K562 (cell line): ENCODE data around the gene MYO15A. TPM values are rescaled to one million over a fixed set of nuclear protein-coding genes. Genes with fewer than 3 reads are reported as not detected.

Experiments
- ATAC-seq: fragments of 200-7000 bp; cut with Tn5 transposase; 3 replicates; pipeline ENCODE4 v1.9.1; 2020; ENCODE audit warnings: moderate library complexity
- BruUV-seq: library from RNA; stranded (reverse); fragments of 400-500 nt; replicated peaks from 2 replicates; lab custom pipeline; 2021; lab: Mats Ljungman, UMichigan
- CTCF ChIA-PET: fragments of 300-600 bp; formaldehyde crosslinking; extraction: SDS; loops from one replicate; lab custom pipeline; 2021; ENCODE audit warnings: low intra/inter-chr PET ratio; lab: Yijun Ruan, JAX
- POLR2A ChIA-PET: fragments of 300-600, 350-650 bp; sonication (Branson Sonifier 250); formaldehyde crosslinking; extraction: SDS; loops from one replicate; lab custom pipeline; 2021; ENCODE audit warnings: antibody characterized with exemption, inconsistent platforms; lab: Yijun Ruan, JAX
- DNase-seq, 4 experiments: peaks; one replicate each; pipeline versions ENCODE4 v3.0.0 to v3.0.0-alpha.2; 2011 to 2018; ENCODE audit warnings: low spot score in 3 of 4, mixed read lengths in 3 of 4; ENCODE audit errors: extremely low read depth in 1 of 4
- FAIRE-seq: peaks from 2 replicates; lab custom pipeline; 2011; peaks lifted over from hg19 to GRCh38; lab: Jason Lieb, UNC
- H2AFZ ChIP-seq: 2 replicates; pipeline ENCODE4 v1.6.0; 2011; ENCODE audit warnings: low read depth, low read length, control low read depth, inconsistent platforms
- H3K27ac ChIP-seq: fragments of 200-600 bp; 3 replicates; pipeline ENCODE4 v1.8.0; 2011; ENCODE audit warnings: low read depth, mild to moderate bottlenecking, control low read depth, inconsistent platforms, low read length, moderate library complexity, mixed read lengths; ENCODE audit errors: extremely low read depth
- H3K27me3 ChIP-seq, 2 experiments: fragments of 300-600 bp in 1 of 2; 2 replicates in 1 of 2; 3 replicates in 1 of 2; pipeline versions ENCODE4 v1.6.0 to v1.8.0; 2011; ENCODE audit warnings: inconsistent platforms in 2 of 2, low read length in 2 of 2, mild to moderate bottlenecking in 1 of 2, mixed read lengths in 1 of 2, moderate library complexity in 1 of 2; ENCODE audit not compliant: control insufficient read depth in 2 of 2, insufficient read depth in 2 of 2
- H3K36me3 ChIP-seq: fragments of 300-600 bp; 3 replicates; pipeline ENCODE4 v1.8.0; 2011; ENCODE audit warnings: mild to moderate bottlenecking, low read length, inconsistent platforms; ENCODE audit not compliant: control insufficient read depth, insufficient read depth
- H3K4me1 ChIP-seq, 2 experiments: fragments of 200-600 bp in 1 of 2; replicated peaks in 1 of 2; 2 replicates in 1 of 2; 3 replicates in 1 of 2; pipeline versions ENCODE4 v1.5.1 to v1.8.0; 2011; ENCODE audit warnings: inconsistent platforms in 2 of 2, low read length in 2 of 2, mild to moderate bottlenecking in 1 of 2, mixed read lengths in 1 of 2, moderate library complexity in 1 of 2; ENCODE audit not compliant: control insufficient read depth in 2 of 2, insufficient read depth in 2 of 2
- H3K4me2 ChIP-seq: 2 replicates; pipeline ENCODE4 v1.6.1; 2011; ENCODE audit warnings: low read length, control low read depth, inconsistent platforms, mixed read lengths; ENCODE audit not compliant: insufficient read depth
- H3K4me3 ChIP-seq: fragments of 200-600 bp; sonication (generic), shearing (Covaris generic); 2 replicates; pipeline ENCODE4 v1.5.1; 2016; ENCODE audit warnings: control low read depth, inconsistent platforms
- H3K79me2 ChIP-seq: fragments of 200-600 bp; 3 replicates; pipeline ENCODE4 v1.8.0; 2011; ENCODE audit warnings: low read length, inconsistent platforms; ENCODE audit not compliant: control insufficient read depth, insufficient read depth
- H3K9ac ChIP-seq, 2 experiments: 2 replicates each; pipeline versions ENCODE4 v1.6.0 to v1.6.1; 2011; ENCODE audit warnings: low read depth in 2 of 2, low read length in 2 of 2, control low read depth in 1 of 2, inconsistent platforms in 1 of 2, mild to moderate bottlenecking in 1 of 2, mixed read lengths in 1 of 2; ENCODE audit not compliant: insufficient read depth in 1 of 2
- H3K9me1 ChIP-seq: one replicate; pipeline ENCODE4 v1.6.0; 2011; ENCODE audit warnings: inconsistent platforms, mild to moderate bottlenecking, low read length, moderate library complexity; ENCODE audit not compliant: control insufficient read depth, insufficient read depth
- H3K9me3 ChIP-seq: replicated peaks from 2 replicates; pipeline ENCODE4 v1.5.1; 2011; ENCODE audit warnings: low read depth, low read length, inconsistent platforms; ENCODE audit not compliant: control insufficient read depth, insufficient read depth
- H4K20me1 ChIP-seq: replicated peaks from 2 replicates; pipeline ENCODE4 v1.6.1; 2011; ENCODE audit warnings: low read length, inconsistent platforms, mixed read lengths; ENCODE audit not compliant: control insufficient read depth, insufficient read depth
- FOXA1 ChIP-seq: fragments of 450-650 bp; IDR thresholded peaks from 2 replicates; pipeline ENCODE4 v1.6.1; 2016; ENCODE audit warnings: mild to moderate bottlenecking, borderline replicate concordance
- LEF1 ChIP-seq: fragments of 450-650 bp; IDR thresholded peaks from 2 replicates; pipeline ENCODE4 v1.6.1; 2016; ENCODE audit warnings: mild to moderate bottlenecking
- SMAD4 ChIP-seq: fragments of 250-450 bp; sonication (Bioruptor Pico); conservative IDR thresholded peaks from 2 replicates; pipeline ENCODE4 v1.8.0; 2021; ENCODE audit warnings: inconsistent platforms, mild to moderate bottlenecking, moderate library complexity
- ZNF174 ChIP-seq: fragments of 250-450 bp; sonication (Bioruptor Pico); IDR thresholded peaks from 2 replicates; pipeline ENCODE4 v1.4.0; 2020; ENCODE audit warnings: mild to moderate bottlenecking
- WGBS: fragments of 100-300 bp; shearing (Covaris generic); methylation state at CpG from one replicate; pipeline ENCODE4 v1.1.6; 2016; ENCODE audit warnings: low coverage, mixed read lengths; ENCODE audit not compliant: insufficient coverage; ENCODE audit errors: missing lambda C conversion rate; 5-methylcytosine and 5-hydroxymethylcytosine counted together
- in situ Hi-C: fragments of 300-500 bp; cut with MboI; formaldehyde crosslinking; loops from 4 replicates; pipeline ENCODE4 v1.15.0; 2018; ENCODE audit warnings: inconsistent platforms, mixed read lengths
- intact Hi-C: fragments of 100-400 bp; cut with micrococcal nuclease; formaldehyde crosslinking; loops from 2 replicates; pipeline ENCODE4 v1.14.2; 2022
- polyA plus RNA-seq, 8 experiments: library from polyadenylated mRNA; depleted of rRNA in 4 of 8; stranded (reverse) in 5 of 8; unstranded in 3 of 8; fragments of >200 nt; fragmentation: Nextera tagmentation in 2 of 8; fragmentation: Illumina TruSeq in 1 of 8; extraction: Ambion mirVana in 2 of 8; extraction: Trizol in 1 of 8; gene quantifications; 2 replicates each; pipeline versions ENCODE4 v1.2.1 to v1.2.3, GENCODE V29; 2011 to 2014; ENCODE audit warnings: inconsistent platforms in 1 of 8, missing spikeins in 1 of 8
- total RNA-seq, 7 experiments: library from RNA; depleted of rRNA in 6 of 7; stranded (reverse); fragments of >200 nt in 6 of 7; fragmentation: Illumina TruSeq in 2 of 7; extraction: Trizol in 2 of 7; gene quantifications; 2 replicates each; pipeline versions ENCODE4 v1.2.1 to v1.2.3, GENCODE V29; 2011 to 2021; ENCODE audit warnings: low replicate concordance in 1 of 7
- TF ChIP-seq, protein P1 (sequence below): sonication (generic); formaldehyde crosslinking; IDR thresholded peaks from 2 replicates; pipeline ENCODE4 v1.8.0; 2023; ENCODE audit warnings: mild to moderate bottlenecking, missing genetic modification reagents
- TF ChIP-seq, protein P2 (sequence below): fragments of 450-650 bp; IDR thresholded peaks from 2 replicates; pipeline ENCODE4 v1.6.1; 2017; ENCODE audit warnings: mild to moderate bottlenecking, moderate library complexity
- TF ChIP-seq, protein P3 (sequence below): fragments of 150-350 bp; IDR thresholded peaks from 2 replicates; pipeline ENCODE4 v1.6.1; 2014; ENCODE audit warnings: low read depth, mild to moderate bottlenecking, low read length, borderline replicate concordance
- TF ChIP-seq, protein P4 (sequence below): fragments of 450-650 bp; IDR thresholded peaks from 2 replicates; pipeline ENCODE4 v1.6.1; 2016; ENCODE audit warnings: low read depth

Gene MYO15A
- total and polyA plus RNA-seq, 9 of the 15 experiments (the other 6 are each of a cell fraction or from before 2014, with no cell fraction given): 0.05 to 0.88 (median 0.14) TPM; not detected in 1

DNA sequence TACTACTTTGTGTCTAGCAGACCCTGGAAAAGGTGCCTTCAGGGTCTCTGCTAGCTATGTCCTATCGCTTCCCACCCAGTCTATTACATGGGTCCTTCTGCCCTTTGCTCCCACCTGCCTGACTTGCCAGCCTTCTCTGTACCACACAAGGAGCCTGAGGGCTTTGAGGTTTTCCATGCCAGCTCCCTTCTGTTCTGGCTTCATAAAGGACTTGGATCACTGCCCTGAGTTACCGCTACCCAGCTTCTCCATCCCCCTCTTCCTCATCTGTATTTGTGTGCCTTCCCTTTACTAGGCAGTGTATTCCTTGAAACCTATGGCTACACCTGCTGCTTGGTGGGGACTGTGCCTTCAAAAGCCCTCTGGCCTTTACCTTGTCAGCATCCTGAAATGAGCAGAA is 97.3 kb downstream of the MYO15A start:
- no peak overlapping the region for H3K4me3 ChIP-seq
- ChIA-PET CTCF (no interaction called here), POLR2A (interaction anchor here (1.2 kb wide), 1 partner anchor 12 kb away, joined by 3 read pairs; no protein-coding TSS in a partner anchor)
- BruUV-seq: no TSS peak
- 100% methylated on average over 2 of the region's 2 CpGs for WGBS
- H3K27ac ChIP-seq: no peak overlapping the region
- H3K4me1 ChIP-seq: no peaks in the 10 kb centered on the region; a peak in 1 of 5 replicates
- H3K9me3 ChIP-seq: no peaks in the 10 kb centered on the region
- H3K79me2 ChIP-seq: peaks cover 11% of the 10 kb centered on the region
- no peak overlapping the region for H2AFZ ChIP-seq
- H3K9ac ChIP-seq: no peak overlapping the region
- intact Hi-C loops (no loop called here), in situ Hi-C loops (loop anchor here (25.0 kb wide), 1 partner anchor 356 kb away; no protein-coding TSS in a partner anchor)
- peaks cover 72% of the 10 kb centered on the region; the same call in 2 of the 3 replicates for H3K36me3 ChIP-seq
- H3K27me3 ChIP-seq: no peaks in the 10 kb centered on the region
- peaks cover 14% of the 10 kb centered on the region for H4K20me1 ChIP-seq
- ATAC-seq: no peak
- H3K4me2 ChIP-seq: no peak overlapping the region
- peaks cover 3% of the 10 kb centered on the region for H3K9me1 ChIP-seq
- no peak for DNase-seq
- FAIRE-seq: no peak
- TF ChIP-seq, protein P1, sequence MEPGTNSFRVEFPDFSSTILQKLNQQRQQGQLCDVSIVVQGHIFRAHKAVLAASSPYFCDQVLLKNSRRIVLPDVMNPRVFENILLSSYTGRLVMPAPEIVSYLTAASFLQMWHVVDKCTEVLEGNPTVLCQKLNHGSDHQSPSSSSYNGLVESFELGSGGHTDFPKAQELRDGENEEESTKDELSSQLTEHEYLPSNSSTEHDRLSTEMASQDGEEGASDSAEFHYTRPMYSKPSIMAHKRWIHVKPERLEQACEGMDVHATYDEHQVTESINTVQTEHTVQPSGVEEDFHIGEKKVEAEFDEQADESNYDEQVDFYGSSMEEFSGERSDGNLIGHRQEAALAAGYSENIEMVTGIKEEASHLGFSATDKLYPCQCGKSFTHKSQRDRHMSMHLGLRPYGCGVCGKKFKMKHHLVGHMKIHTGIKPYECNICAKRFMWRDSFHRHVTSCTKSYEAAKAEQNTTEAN (CRISPR knock-in tag): no peak
- TF ChIP-seq, protein P2, sequence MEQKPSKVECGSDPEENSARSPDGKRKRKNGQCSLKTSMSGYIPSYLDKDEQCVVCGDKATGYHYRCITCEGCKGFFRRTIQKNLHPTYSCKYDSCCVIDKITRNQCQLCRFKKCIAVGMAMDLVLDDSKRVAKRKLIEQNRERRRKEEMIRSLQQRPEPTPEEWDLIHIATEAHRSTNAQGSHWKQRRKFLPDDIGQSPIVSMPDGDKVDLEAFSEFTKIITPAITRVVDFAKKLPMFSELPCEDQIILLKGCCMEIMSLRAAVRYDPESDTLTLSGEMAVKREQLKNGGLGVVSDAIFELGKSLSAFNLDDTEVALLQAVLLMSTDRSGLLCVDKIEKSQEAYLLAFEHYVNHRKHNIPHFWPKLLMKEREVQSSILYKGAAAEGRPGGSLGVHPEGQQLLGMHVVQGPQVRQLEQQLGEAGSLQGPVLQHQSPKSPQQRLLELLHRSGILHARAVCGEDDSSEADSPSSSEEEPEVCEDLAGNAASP: no peak
- TF ChIP-seq ZNF174 (CRISPR knock-in tag) (no peak), FOXA1 (no peak), LEF1 (no peak), SMAD4 (no peak)
- TF ChIP-seq, protein P3, sequence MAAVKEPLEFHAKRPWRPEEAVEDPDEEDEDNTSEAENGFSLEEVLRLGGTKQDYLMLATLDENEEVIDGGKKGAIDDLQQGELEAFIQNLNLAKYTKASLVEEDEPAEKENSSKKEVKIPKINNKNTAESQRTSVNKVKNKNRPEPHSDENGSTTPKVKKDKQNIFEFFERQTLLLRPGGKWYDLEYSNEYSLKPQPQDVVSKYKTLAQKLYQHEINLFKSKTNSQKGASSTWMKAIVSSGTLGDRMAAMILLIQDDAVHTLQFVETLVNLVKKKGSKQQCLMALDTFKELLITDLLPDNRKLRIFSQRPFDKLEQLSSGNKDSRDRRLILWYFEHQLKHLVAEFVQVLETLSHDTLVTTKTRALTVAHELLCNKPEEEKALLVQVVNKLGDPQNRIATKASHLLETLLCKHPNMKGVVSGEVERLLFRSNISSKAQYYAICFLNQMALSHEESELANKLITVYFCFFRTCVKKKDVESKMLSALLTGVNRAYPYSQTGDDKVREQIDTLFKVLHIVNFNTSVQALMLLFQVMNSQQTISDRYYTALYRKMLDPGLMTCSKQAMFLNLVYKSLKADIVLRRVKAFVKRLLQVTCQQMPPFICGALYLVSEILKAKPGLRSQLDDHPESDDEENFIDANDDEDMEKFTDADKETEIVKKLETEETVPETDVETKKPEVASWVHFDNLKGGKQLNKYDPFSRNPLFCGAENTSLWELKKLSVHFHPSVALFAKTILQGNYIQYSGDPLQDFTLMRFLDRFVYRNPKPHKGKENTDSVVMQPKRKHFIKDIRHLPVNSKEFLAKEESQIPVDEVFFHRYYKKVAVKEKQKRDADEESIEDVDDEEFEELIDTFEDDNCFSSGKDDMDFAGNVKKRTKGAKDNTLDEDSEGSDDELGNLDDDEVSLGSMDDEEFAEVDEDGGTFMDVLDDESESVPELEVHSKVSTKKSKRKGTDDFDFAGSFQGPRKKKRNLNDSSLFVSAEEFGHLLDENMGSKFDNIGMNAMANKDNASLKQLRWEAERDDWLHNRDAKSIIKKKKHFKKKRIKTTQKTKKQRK: no peak
- TF ChIP-seq, protein P4, sequence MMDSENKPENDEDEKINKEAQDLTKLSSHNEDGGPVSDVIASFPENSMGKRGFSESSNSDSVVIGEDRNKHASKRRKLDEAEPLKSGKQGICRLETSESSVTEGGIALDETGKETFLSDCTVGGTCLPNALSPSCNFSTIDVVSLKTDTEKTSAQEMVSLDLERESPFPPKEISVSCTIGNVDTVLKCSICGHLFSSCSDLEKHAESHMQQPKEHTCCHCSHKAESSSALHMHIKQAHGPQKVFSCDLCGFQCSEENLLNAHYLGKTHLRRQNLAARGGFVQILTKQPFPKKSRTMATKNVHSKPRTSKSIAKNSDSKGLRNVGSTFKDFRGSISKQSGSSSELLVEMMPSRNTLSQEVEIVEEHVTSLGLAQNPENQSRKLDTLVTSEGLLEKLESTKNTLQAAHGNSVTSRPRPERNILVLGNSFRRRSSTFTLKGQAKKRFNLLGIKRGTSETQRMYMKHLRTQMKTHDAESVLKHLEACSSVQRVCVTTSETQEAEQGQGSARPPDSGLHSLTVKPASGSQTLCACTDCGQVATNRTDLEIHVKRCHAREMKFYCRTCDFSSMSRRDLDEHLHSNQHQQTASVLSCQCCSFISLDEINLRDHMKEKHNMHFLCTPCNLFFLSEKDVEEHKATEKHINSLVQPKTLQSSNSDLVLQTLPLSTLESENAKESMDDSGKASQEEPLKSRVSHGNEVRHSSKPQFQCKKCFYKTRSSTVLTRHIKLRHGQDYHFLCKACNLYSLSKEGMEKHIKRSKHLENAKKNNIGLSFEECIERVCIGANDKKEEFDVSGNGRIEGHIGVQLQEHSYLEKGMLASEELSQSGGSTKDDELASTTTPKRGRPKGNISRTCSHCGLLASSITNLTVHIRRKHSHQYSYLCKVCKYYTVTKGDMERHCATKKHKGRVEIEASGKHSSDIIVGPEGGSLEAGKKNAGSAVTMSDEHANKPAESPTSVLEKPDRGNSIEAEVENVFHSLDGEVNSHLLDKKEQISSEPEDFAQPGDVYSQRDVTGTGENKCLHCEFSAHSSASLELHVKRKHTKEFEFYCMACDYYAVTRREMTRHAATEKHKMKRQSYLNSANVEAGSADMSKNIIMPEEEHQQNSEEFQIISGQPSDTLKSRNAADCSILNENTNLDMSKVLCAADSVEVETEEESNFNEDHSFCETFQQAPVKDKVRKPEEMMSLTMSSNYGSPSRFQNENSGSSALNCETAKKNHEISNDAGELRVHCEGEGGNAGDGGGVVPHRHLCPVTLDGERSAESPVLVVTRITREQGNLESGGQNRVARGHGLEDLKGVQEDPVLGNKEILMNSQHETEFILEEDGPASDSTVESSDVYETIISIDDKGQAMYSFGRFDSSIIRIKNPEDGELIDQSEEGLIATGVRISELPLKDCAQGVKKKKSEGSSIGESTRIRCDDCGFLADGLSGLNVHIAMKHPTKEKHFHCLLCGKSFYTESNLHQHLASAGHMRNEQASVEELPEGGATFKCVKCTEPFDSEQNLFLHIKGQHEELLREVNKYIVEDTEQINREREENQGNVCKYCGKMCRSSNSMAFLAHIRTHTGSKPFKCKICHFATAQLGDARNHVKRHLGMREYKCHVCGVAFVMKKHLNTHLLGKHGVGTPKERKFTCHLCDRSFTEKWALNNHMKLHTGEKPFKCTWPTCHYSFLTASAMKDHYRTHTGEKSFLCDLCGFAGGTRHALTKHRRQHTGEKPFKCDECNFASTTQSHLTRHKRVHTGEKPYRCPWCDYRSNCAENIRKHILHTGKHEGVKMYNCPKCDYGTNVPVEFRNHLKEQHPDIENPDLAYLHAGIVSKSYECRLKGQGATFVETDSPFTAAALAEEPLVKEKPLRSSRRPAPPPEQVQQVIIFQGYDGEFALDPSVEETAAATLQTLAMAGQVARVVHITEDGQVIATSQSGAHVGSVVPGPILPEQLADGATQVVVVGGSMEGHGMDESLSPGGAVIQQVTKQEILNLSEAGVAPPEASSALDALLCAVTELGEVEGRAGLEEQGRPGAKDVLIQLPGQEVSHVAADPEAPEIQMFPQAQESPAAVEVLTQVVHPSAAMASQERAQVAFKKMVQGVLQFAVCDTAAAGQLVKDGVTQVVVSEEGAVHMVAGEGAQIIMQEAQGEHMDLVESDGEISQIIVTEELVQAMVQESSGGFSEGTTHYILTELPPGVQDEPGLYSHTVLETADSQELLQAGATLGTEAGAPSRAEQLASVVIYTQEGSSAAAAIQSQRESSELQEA: no peak
